Small intestine (tissue), 4 donors: ENCODE data around the gene CDSN. TPM values are rescaled to one million over a fixed set of nuclear protein-coding genes. Genes with fewer than 3 reads are reported as not detected.

Source experiments
- polyA plus RNA-seq, 4 donors: library from polyadenylated mRNA; stranded (reverse) in 3 of 4; unstranded in 1 of 4; fragments of 200-250 nt in 3 of 4; fragments of 120-200 nt in 1 of 4; gene quantifications; one replicate each; pipeline versions ENCODE4 v1.2.1 to v1.2.3, GENCODE V29; 2013
- donor health status: healthy with polysubstance abuse.
- donor health status: Bipolar disorder and iron deficiency.
- donor health status: healthy.

Gene CDSN
- polyA plus RNA-seq, 4 donors, result 0.07 TPM; not detected in 3

Other genes with a start within 250 kb of the CDSN start
- 100 to 1,000 TPM in 1 of 4 donors, 10 to 100 TPM in 3; 45.7 to 185 (median 66.5) TPM for gene DDR1, start 235.9 kb downstream of the CDSN start, polyA plus RNA-seq
- gene GTF2H4, start 212.2 kb downstream of the CDSN start, polyA plus RNA-seq, result 10 to 100 TPM; 21.5 to 22.3 (median 22.1) TPM
- gene VARS2, start 206.2 kb downstream of the CDSN start, polyA plus RNA-seq, result 10 to 100 TPM; 25.4 to 54.9 (median 41.9) TPM
- 1 to 10 TPM in 2 of 4 donors, under 1 TPM in 1, not detected in 1; 0.83 to 3.2 (median 1.6) TPM for gene SFTA2, start 188.3 kb downstream of the CDSN start, polyA plus RNA-seq
- 1 to 10 TPM in 2 of 4 donors, under 1 TPM in 2; 0.01 to 1.1 (median 0.57) TPM for gene MUCL3, start 179.5 kb downstream of the CDSN start, polyA plus RNA-seq
- gene MUC21, start 136.7 kb downstream of the CDSN start, polyA plus RNA-seq, result under 1 TPM in 3 of 4 donors, not detected in 1; 0.22 to 0.89 (median 0.81) TPM
- not detected for gene MUC22, start 110.0 kb downstream of the CDSN start, polyA plus RNA-seq
- gene C6orf15, start 7.9 kb downstream of the CDSN start, polyA plus RNA-seq, result not detected
- 10 to 100 TPM in 2 of 4 donors, 1 to 10 TPM in 1, under 1 TPM in 1; 0.19 to 40.5 (median 19.6) TPM for gene PSORS1C1, start 5.6 kb downstream of the CDSN start, polyA plus RNA-seq
- gene PSORS1C2, start 18.6 kb upstream of the CDSN start, polyA plus RNA-seq, result not detected
- gene CCHCR1, start 37.4 kb upstream of the CDSN start, polyA plus RNA-seq, result 10 to 100 TPM; 13.2 to 29.0 (median 15.1) TPM
- gene TCF19, start 38.1 kb upstream of the CDSN start, polyA plus RNA-seq, result 10 to 100 TPM in 1 of 4 donors, 1 to 10 TPM in 3; 1.8 to 12.8 (median 4.9) TPM
- gene POU5F1, start 50.2 kb upstream of the CDSN start, polyA plus RNA-seq, result 10 to 100 TPM in 2 of 4 donors, 1 to 10 TPM in 1, under 1 TPM in 1; 0.10 to 32.0 (median 18.4) TPM
- gene HLA-C, start 151.6 kb upstream of the CDSN start, polyA plus RNA-seq, result 100 to 1,000 TPM; 219 to 486 (median 456) TPM
- 1,000 to 10,000 TPM in 2 of 4 donors, 100 to 1,000 TPM in 2; 282 to 2,421 (median 1,159) TPM for gene HLA-B, start 236.7 kb upstream of the CDSN start, polyA plus RNA-seq